SU-DHL-6 (cell line): ENCODE results near the gene MACROH2A2.

Experiments used
- EZH2phosphoT487 ChIP-seq: fragments of 200-600 bp; sonication (generic), shearing (Covaris generic); conservative IDR thresholded peaks from 2 replicates; pipeline ENCODE4 v1.6.1; 2018; ENCODE audit warnings: mild to moderate bottlenecking, antibody characterized with exemption, low read length, moderate library complexity, mixed read lengths
- TF ChIP-seq, protein P1 (sequence below): fragments of 200-600 bp; sonication (generic); IDR thresholded peaks from one replicate; pipeline ENCODE4 v1.5.1; 2017; ENCODE audit warnings: antibody characterized with exemption, mild to moderate bottlenecking, low read length, moderate library complexity; ENCODE audit not compliant: insufficient read depth, poor library complexity, severe bottlenecking

DNA sequence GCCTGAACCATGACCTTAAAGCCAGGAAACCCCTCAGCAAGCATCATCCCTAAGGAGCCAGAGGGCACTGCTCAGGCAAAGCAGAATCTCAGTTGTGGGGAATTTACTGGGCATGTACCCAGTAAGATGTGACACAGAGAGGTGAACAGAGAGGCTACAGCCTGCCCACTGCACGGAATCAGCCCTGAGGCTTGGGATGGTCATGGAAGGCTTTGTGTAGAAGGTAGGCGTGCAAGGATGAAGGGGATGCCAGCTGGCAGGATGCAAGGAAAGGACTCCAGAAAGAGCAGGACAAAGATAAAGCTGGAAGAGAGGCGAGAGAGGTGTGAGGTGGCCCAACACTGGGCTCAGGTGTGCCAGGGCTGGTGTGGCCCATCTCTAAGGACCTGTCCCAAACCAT, 82.4 kb downstream of the MACROH2A2 start:
- TF ChIP-seq, protein P1, sequence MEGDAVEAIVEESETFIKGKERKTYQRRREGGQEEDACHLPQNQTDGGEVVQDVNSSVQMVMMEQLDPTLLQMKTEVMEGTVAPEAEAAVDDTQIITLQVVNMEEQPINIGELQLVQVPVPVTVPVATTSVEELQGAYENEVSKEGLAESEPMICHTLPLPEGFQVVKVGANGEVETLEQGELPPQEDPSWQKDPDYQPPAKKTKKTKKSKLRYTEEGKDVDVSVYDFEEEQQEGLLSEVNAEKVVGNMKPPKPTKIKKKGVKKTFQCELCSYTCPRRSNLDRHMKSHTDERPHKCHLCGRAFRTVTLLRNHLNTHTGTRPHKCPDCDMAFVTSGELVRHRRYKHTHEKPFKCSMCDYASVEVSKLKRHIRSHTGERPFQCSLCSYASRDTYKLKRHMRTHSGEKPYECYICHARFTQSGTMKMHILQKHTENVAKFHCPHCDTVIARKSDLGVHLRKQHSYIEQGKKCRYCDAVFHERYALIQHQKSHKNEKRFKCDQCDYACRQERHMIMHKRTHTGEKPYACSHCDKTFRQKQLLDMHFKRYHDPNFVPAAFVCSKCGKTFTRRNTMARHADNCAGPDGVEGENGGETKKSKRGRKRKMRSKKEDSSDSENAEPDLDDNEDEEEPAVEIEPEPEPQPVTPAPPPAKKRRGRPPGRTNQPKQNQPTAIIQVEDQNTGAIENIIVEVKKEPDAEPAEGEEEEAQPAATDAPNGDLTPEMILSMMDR, result no peak
- TF ChIP-seq EZH2phosphoT487, result no peak
